ENCODE measurements around the gene SIK2. TPM values are rescaled to one million over a fixed set of nuclear protein-coding genes. Genes with fewer than 3 reads are reported as not detected.
A peak's percentile ranks its signal among the peaks of the same experiment; 100 is the strongest.

The SIK2 gene
- total and polyA plus RNA-seq, 2 donors (not counting 3 experiments of a cell fraction or from before 2014, with no cell fraction given), result 14.6 to 17.1 TPM

- Histone ChIP-seq H2AFZ (ENCODE audit: low read depth, low read length) (no peak overlapping the region), H3K27ac (ENCODE audit: insufficient read depth, low read depth, low read length) (no peak overlapping the region), H4K20me1 (replicated peaks; ENCODE audit: control insufficient read depth, extremely low read depth, insufficient read depth, low read length) (no peaks in the 10 kb centered on the region), H3K79me2 (ENCODE audit: control insufficient read depth, insufficient read depth, low read length) (no peaks in the 10 kb centered on the region), H3K4me3 (replicated peaks in 1 of 3; ENCODE audit: insufficient read depth in 1 of 3, low read depth in 1 of 3, low read length in 3 of 3) (no peak overlapping the region), H3K4me1 (ENCODE audit: control insufficient read depth, extremely low read depth, insufficient read depth, low read length) (peaks cover 6% of the 10 kb centered on the region), H3K9me3 (replicated peaks; ENCODE audit: control insufficient read depth, insufficient read depth, low read length) (no peaks in the 10 kb centered on the region), H3K36me3 (ENCODE audit: control insufficient read depth in 2 of 2, extremely low read depth in 1 of 2, insufficient read depth in 2 of 2, low read length in 2 of 2) (peaks cover 0 to 34% of the 10 kb centered on the region in 2 experiments), H3K9me1 (replicated peaks; ENCODE audit: control insufficient read depth, extremely low read depth, insufficient read depth, low read length) (no peaks in the 10 kb centered on the region), H3K4me2 (ENCODE audit: insufficient read depth, low read length) (no peak overlapping the region), H3K9ac (replicated peaks; ENCODE audit: extremely low read depth, insufficient read depth, low read length) (no peak overlapping the region), H3K27me3 (ENCODE audit: control insufficient read depth in 2 of 2, insufficient read depth in 2 of 2, low read length in 2 of 2) (no peaks in the 10 kb centered on the region)
- CTCF ChIA-PET, result interaction anchor here (1.2 to 1.4 kb wide), 3 partner anchors 10 to 116 kb away, joined by 4 to 6 read pairs (median 6); no protein-coding TSS in a partner anchor
- TF ChIP-seq JUN (IDR thresholded peaks at IDR 0.05; ENCODE audit: borderline replicate concordance, insufficient read depth, insufficient read length, low read depth) (no peak), FOS (IDR thresholded peaks at IDR 0.05; ENCODE audit: borderline replicate concordance, insufficient read depth, low read length) (no peak), MYC (IDR thresholded peaks at IDR 0.05; ENCODE audit: low read depth, low read length) (no peak), GATA2 (IDR thresholded peaks at IDR 0.05; ENCODE audit: insufficient read depth, insufficient read length, low read depth, low read length) (no peak), POLR2AphosphoS5 (IDR thresholded peaks at IDR 0.05; ENCODE audit: insufficient read depth, low read depth, low read length) (no peak), EZH2 (IDR thresholded peaks at IDR 0.05; ENCODE audit: borderline replicate concordance, low read depth, low read length, severe bottlenecking) (no peak), POLR2A (IDR thresholded peaks at IDR 0.05; ENCODE audit: low read depth, low read length) (no peak), CTCF (IDR thresholded peaks at IDR 0.05; ENCODE audit: extremely low read depth in 1 of 2, insufficient read depth in 1 of 2, low read depth in 1 of 2, low read length in 2 of 2) (no peak)
- TF ChIP-seq, protein P1, sequence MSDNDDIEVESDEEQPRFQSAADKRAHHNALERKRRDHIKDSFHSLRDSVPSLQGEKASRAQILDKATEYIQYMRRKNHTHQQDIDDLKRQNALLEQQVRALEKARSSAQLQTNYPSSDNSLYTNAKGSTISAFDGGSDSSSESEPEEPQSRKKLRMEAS (IDR thresholded peaks at IDR 0.05; ENCODE audit: insufficient read depth, insufficient read length), result no peak
- dilution Hi-C loops (cut with MboI; ENCODE audit: extremely low pct_ligation_motif_present, low sequenced_read_pairs), result no loop called here
- peak; percentile 46 for DNase-seq (ENCODE audit: low read depth, low spot score)
- intact Hi-C loops (cut with micrococcal nuclease), result loop anchor here (5.0 kb wide), 1 partner anchor 87 kb away; no protein-coding TSS in a partner anchor
- no peak for FAIRE-seq
- POLR2A ChIA-PET, result no interaction called here
- no TSS peak for BruUV-seq (replicated peaks)
These were observed 117.1 kb downstream of the SIK2 start for GRCh38 chr11:111719379-111719778.
